K562 treated with DMSO at 1 percent for 4 hours (cell line): ENCODE measurements around the gene CENPA. TPM values are rescaled to one million over a fixed set of nuclear protein-coding genes. Genes with fewer than 3 reads are reported as not detected.

Experiments
- total RNA-seq: library from RNA; unstranded; fragments of 300-600 nt; gene quantifications from 2 replicates; pipeline ENCODE4 v1.2.3, GENCODE V29; 2022; ENCODE audit not compliant: insufficient read depth

Gene CENPA
- 36.9 and 46.6 TPM in 2 replicates for total RNA-seq

DNA sequence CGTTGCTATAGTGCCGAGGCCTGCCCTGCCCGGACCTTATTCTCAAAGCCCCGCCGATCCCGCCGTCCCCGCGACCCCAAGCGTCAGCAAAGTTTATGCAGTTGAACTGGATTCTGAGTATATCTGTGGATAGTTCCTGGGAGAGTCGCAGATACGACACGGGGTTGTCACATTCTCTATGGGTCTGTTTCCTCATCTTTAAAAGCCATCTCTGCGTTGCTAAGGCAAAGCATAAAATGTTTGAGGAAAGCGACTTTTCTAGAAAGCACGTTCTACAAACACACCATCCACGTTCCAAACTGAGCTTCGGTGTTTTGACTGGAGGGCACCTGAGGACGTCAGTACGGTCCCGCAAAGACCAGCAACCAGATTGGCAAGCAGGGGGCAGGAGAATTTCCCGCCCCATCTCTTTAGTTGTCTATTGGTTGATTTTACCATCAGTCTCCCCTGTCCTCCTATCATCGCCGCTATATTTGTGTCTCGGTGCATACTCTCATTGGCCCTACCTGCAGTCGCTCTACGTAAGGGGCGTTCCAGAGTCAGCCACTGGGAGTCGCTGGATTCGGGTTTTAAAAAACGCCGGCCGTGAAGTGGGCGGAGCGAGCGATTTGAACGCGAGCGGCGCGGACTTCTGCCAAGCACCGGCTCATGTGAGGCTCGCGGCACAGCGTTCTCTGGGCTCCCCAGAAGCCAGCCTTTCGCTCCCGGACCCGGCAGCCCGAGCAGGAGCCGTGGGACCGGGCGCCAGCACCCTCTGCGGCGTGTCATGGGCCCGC lies at the start of gene CENPA:
Gene CENPA (plus strand): TSS at position 626 of the 776 bp plus-strand sequence. CDS start 141 bp downstream, at position 767.

DNA sequence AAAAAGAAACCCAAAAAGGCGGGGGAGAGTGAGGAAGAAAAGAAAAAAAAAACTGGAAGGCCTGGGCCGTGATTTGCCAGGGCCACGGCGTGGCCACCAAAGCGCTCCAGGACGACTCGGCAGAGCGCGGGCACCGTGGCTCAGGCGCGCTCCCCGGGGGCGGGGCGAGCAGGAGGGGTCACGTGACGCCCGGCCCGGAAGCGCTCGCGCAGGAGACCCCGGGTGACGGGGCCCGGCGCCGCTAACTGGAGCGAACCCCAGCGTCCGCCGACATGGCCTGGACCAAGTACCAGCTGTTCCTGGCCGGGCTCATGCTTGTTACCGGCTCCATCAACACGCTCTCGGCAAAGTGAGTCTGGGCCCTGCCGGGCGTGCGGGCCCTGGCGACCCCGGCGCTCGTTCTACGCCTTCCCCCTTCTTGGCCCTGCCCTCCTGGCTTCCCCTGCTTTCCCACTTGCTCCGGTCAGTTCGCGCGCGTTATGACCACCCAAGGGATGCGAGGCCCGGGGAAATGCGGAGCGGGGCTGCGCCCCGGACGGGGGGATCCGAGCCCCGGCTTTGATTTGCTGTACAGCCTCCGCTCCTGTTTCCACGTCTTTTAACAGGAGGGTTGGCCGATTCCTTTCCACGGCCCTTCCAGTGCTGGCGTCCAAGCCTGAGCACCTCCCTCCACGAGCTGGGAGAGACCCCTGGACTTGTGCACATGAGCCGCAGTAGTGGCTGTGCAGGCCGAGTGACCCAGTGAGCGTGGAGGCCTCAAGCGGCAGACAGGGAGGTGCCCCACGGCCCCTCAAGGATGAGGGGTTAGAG lies 21.6 kb upstream of the CENPA start, which contains the start of gene SLC35F6:
Gene SLC35F6 (plus strand): TSS at position 207 of the 810 bp plus-strand sequence. CDS start 66 bp downstream, at position 273.

Other genes with a start within 250 kb of the CENPA start
- gene CIB4, start 144.7 kb upstream of the CENPA start, total RNA-seq, result not detected in 2 replicates
- not detected in 2 replicates for gene KCNK3, start 93.3 kb upstream of the CENPA start, total RNA-seq
- 9.6 and 9.7 TPM in 2 replicates for gene SLC35F6, start 21.8 kb upstream of the CENPA start, total RNA-seq
- gene DPYSL5, start 62.1 kb downstream of the CENPA start, total RNA-seq, result not detected in 2 replicates
- gene MAPRE3, start 184.6 kb downstream of the CENPA start, total RNA-seq, result 43.0 and 53.3 TPM in 2 replicates
- gene TMEM214, start 246.9 kb downstream of the CENPA start, total RNA-seq, result 99.6 and 101 TPM in 2 replicates